Measurements from ENCODE around the gene CDK6. TPM values are rescaled to one million over a fixed set of nuclear protein-coding genes. Genes with fewer than 3 reads are reported as not detected.

The CDK6 gene
- total RNA-seq, 4 donors from 2014 or later = 1.2 to 6.9 (median 2.6) TPM

DNA sequence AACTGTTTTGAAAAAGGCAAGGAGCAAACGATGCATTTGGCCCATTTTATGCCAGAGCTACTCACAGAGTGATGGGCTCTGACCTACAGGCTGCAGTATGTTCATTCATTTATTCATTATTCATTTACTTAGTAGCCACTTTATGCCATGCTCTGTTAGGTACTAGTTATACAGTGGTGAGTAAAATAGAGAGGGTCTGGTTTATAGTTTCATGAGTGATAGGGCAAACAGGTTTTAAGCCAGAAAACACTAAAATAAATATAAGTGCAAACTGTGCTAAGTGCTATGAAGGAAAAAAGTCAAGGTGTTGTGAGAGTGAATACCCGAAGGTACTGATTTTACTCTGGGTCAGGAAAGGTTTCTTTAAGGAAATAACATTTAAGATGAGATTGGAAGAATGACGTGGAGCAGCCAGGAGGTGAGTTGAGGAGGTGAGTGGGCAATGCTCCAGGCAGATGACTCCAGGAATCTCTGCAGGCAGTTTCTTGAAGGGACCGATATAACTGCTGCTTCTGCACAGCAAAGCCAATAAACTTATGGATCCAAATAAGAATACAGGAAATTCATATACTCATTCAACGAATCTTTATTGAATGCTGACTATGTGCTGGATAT is 189.3 kb downstream of the CDK6 start:
- TF ChIP-seq POLR2A (IDR thresholded peaks at IDR 0.05) = no peak
- TF ChIP-seq, protein P1, sequence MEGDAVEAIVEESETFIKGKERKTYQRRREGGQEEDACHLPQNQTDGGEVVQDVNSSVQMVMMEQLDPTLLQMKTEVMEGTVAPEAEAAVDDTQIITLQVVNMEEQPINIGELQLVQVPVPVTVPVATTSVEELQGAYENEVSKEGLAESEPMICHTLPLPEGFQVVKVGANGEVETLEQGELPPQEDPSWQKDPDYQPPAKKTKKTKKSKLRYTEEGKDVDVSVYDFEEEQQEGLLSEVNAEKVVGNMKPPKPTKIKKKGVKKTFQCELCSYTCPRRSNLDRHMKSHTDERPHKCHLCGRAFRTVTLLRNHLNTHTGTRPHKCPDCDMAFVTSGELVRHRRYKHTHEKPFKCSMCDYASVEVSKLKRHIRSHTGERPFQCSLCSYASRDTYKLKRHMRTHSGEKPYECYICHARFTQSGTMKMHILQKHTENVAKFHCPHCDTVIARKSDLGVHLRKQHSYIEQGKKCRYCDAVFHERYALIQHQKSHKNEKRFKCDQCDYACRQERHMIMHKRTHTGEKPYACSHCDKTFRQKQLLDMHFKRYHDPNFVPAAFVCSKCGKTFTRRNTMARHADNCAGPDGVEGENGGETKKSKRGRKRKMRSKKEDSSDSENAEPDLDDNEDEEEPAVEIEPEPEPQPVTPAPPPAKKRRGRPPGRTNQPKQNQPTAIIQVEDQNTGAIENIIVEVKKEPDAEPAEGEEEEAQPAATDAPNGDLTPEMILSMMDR (IDR thresholded peaks at IDR 0.05 in 4 of 5, conservative IDR thresholded peaks at IDR 0.05 in 1 of 5) = no peak
- Histone ChIP-seq H3K36me3 (no peaks in the 10 kb centered on the region), H3K9me3 (no peaks in the 10 kb centered on the region), H3K27me3 (no peaks in the 10 kb centered on the region), H3K4me1 (peaks cover 0 to 8% of the 10 kb centered on the region in 2 donors), H3K27ac (no peak overlapping the region), H3K4me3 (no peak overlapping the region)
- intact Hi-C loops (cut with DNase I; ENCODE audit: low total_unique reads) (no loop called here), in situ Hi-C loops (cut with MboI; ENCODE audit: low sequenced_read_pairs in 4 of 4) (no loop called here)
- no peak for ATAC-seq
- DNase-seq = no peak

DNA sequence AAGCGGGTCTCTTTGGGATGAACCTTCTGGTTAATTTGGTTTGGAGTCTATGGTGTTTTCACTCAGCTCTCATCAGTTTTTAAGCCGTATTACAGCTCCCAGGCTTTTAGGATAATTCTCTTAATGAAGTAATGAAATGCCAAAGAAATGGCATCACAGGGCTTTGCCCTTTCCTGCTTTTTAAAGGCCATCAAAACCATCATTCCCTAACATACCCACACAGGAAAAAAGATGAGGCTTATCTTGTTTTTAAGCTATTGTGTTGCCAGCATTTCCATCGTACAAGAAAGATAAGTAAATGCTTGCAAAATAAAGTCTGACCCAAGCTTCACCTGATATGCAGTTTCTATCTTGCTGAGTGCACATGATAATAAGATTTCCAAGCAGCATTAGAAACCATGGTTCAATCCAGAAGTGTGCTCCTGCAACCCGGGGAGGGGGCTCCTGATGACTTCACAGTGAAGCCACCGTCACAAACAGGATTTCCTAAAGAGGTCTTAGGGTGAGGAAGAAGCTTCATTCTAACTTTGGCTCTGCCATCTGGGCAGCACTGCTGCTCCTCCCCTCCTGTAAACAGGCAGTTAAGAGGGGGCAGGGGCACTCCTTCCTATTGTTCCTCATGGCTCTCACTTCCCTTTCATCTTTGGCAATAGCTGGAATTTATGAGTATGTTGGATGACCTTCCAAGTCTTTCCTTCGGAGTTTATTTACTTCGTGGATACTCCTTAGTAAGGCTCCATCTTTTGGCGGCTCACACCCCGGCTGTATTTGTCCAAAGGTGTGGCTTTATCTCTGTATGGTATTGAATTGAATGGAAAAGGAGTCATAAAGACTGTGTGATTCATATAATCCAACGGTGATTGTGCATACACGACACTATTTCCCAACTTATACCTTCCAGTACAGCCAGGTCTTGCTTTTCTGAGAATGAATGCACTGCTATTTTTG is 191.0 kb downstream of the CDK6 start:
- no peaks in the 10 kb centered on the region for H3K36me3 ChIP-seq
- no peak overlapping the region for H3K4me3 ChIP-seq
- in situ Hi-C loops (cut with MboI; ENCODE audit: low sequenced_read_pairs in 4 of 4) = no loop called here
- TF ChIP-seq POLR2A (IDR thresholded peaks at IDR 0.05) = no peak
- TF ChIP-seq, protein P1 (IDR thresholded peaks at IDR 0.05 in 4 of 5, conservative IDR thresholded peaks at IDR 0.05 in 1 of 5) = no peak
- H3K27ac ChIP-seq = peak overlapping the region in 3 of 4 donors; percentile 1 to 45 (median 4)
- H3K9me3 ChIP-seq = no peaks in the 10 kb centered on the region
- H3K4me1 ChIP-seq = peaks cover 0 to 10% of the 10 kb centered on the region in 2 donors
- intact Hi-C loops (cut with DNase I; ENCODE audit: low total_unique reads) = no loop called here
- ATAC-seq (peak in 1 of 2 donors; percentile 14), DNase-seq (no peak)
- no peaks in the 10 kb centered on the region for H3K27me3 ChIP-seq

DNA sequence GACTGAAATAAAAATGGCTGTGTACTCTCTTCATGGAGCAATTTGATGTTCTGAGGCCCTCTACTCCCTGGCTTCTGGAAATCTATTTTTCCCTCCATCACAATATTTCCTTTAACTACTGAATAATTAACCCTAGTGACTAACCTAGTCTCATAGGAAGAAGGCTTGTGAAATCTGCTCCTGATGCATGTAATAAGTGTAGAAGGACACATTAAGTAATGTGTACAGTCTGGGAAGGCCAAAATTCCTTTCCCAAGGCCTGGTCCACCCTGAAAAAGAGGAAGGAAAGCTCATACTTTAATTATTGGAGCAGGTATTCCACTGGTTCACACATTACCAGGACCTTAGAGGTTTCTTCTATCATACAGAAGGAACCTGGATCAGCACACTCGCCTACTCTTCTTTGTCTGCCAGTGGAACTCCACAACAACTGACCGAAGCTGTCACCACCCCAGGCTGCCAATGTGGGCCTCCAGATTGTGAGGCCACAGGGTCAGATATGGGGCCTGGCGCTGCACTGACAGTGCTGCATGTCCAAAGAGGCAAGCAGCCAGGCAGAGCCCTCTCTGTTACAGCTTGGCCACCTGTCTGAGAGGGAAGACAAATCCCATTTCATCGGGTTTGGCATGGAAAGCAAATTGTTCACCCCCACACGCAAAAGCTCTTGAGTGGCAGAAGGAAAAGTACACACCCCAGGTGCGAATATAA is 191.8 kb downstream of the CDK6 start:
- H3K36me3 ChIP-seq = no peaks in the 10 kb centered on the region
- H3K4me1 ChIP-seq = peaks cover 0 to 10% of the 10 kb centered on the region in 2 donors
- H3K27ac ChIP-seq = peak overlapping the region; percentile 1 to 45 (median 12)
- DNase-seq (peak in 1 of 2 donors; percentile 13), ATAC-seq (peak in 1 of 2 donors; percentile 45)
- no peaks in the 10 kb centered on the region for H3K27me3 ChIP-seq
- in situ Hi-C loops (cut with MboI; ENCODE audit: low sequenced_read_pairs in 4 of 4) (no loop called here), intact Hi-C loops (cut with DNase I; ENCODE audit: low total_unique reads) (no loop called here)
- H3K4me3 ChIP-seq = no peak overlapping the region
- no peak for TF ChIP-seq POLR2A (IDR thresholded peaks at IDR 0.05)
- TF ChIP-seq, protein P1 (IDR thresholded peaks at IDR 0.05 in 4 of 5, conservative IDR thresholded peaks at IDR 0.05 in 1 of 5) = no peak
- H3K9me3 ChIP-seq = no peaks in the 10 kb centered on the region

DNA sequence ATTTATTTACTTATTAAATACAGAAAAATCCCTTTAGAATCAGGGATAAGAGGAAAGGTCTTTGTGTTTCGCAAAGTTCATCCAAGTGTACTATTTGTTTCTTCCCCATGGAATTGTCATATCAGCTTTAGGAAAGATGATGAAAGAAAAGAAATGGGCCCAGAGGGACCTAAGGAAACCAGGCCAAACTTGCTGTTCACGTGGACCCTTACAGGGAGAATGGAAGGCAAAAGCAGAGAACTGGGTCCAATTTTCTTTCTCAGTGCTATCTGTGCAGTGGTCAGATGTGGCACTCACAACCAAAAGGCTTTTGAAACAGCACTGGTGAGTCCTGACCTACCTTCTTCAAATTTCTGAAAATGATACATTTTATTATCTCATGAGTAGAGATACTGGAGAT is 192.6 kb downstream of the CDK6 start:
- no peaks in the 10 kb centered on the region for H3K27me3 ChIP-seq
- intact Hi-C loops (cut with DNase I; ENCODE audit: low total_unique reads) = no loop called here
- H3K27ac ChIP-seq = peak overlapping the region in 1 of 4 donors; percentile 45
- H3K9me3 ChIP-seq = no peaks in the 10 kb centered on the region
- peaks cover 0 to 10% of the 10 kb centered on the region in 2 donors for H3K4me1 ChIP-seq
- no peaks in the 10 kb centered on the region for H3K36me3 ChIP-seq
- no peak overlapping the region for H3K4me3 ChIP-seq
- no peak for TF ChIP-seq POLR2A (IDR thresholded peaks at IDR 0.05)
- TF ChIP-seq, protein P1 (IDR thresholded peaks at IDR 0.05 in 4 of 5, conservative IDR thresholded peaks at IDR 0.05 in 1 of 5) = no peak
- in situ Hi-C loops (cut with MboI; ENCODE audit: low sequenced_read_pairs in 4 of 4) = no loop called here
- DNase-seq (no peak), ATAC-seq (peak in 1 of 2 donors; percentile 30)
